Astrocyte (in vitro differentiated cells and primary cell): ENCODE data around the gene MYH16. TPM values are rescaled to one million over a fixed set of nuclear protein-coding genes. Genes with fewer than 3 reads are reported as not detected.
"Not testable (repeated sequence)": the region's sequence is repeated elsewhere in the genome, so short reads cannot be mapped to it uniquely, and the experiment has no call there.

Experiments
- DNase-seq: peaks from one replicate; pipeline ENCODE4 v3.0.0-alpha.2; 2010; ENCODE audit warnings: low read depth
- FAIRE-seq: peaks from 2 replicates; lab custom pipeline; 2011; peaks lifted over from hg19 to GRCh38; lab: Jason Lieb, UNC
- H2AFZ ChIP-seq: 2 replicates; pipeline ENCODE4 v1.6.0; 2012; ENCODE audit warnings: low read depth, low read length, inconsistent platforms
- H3K27ac ChIP-seq: 2 replicates; pipeline ENCODE4 v1.5.1; 2011; ENCODE audit warnings: low read depth, low read length, inconsistent platforms
- H3K27me3 ChIP-seq: 2 replicates; pipeline ENCODE4 v1.6.0; 2011; ENCODE audit warnings: low read length, inconsistent platforms; ENCODE audit not compliant: insufficient read depth
- H3K36me3 ChIP-seq: 2 replicates; pipeline ENCODE4 v1.5.1; 2011; ENCODE audit warnings: low read length, inconsistent platforms; ENCODE audit not compliant: insufficient read depth
- H3K4me1 ChIP-seq: 2 replicates; pipeline ENCODE4 v1.5.1; 2011; ENCODE audit warnings: low read length, inconsistent platforms; ENCODE audit not compliant: insufficient read depth
- H3K4me2 ChIP-seq: 2 replicates; pipeline ENCODE4 v1.6.0; 2012; ENCODE audit warnings: low read length, inconsistent platforms
- H3K4me3 ChIP-seq: 2 replicates; pipeline ENCODE4 v1.5.1; 2011; ENCODE audit warnings: low read depth, mild to moderate bottlenecking, low read length, inconsistent platforms; ENCODE audit not compliant: insufficient read depth
- H3K79me2 ChIP-seq: 2 replicates; pipeline ENCODE4 v1.6.0; 2012; ENCODE audit warnings: mild to moderate bottlenecking, low read length, inconsistent platforms; ENCODE audit not compliant: insufficient read depth
- H3K9ac ChIP-seq: 2 replicates; pipeline ENCODE4 v1.6.0; 2012; ENCODE audit warnings: mild to moderate bottlenecking, low read length, inconsistent platforms
- H3K9me3 ChIP-seq: 2 replicates; pipeline ENCODE4 v1.5.1; 2012; ENCODE audit warnings: low read depth, mild to moderate bottlenecking, low read length, inconsistent platforms; ENCODE audit not compliant: insufficient read depth
- H4K20me1 ChIP-seq: 2 replicates; pipeline ENCODE4 v1.6.0; 2012; ENCODE audit warnings: low read length, inconsistent platforms; ENCODE audit not compliant: insufficient read depth
- H3K27ac Mint-ChIP-seq: one replicate; pipeline ENCODE4 v1.8.0; 2021; ENCODE audit warnings: mild to moderate bottlenecking, mixed read lengths; ENCODE audit not compliant: unreplicated experiment
- H3K27me3 Mint-ChIP-seq: one replicate; pipeline ENCODE4 v1.8.0; 2021; ENCODE audit warnings: low read depth, mixed read lengths; ENCODE audit not compliant: unreplicated experiment
- H3K36me3 Mint-ChIP-seq: one replicate; pipeline ENCODE4 v1.8.0; 2021; ENCODE audit warnings: low read depth, mixed read lengths; ENCODE audit not compliant: unreplicated experiment
- H3K4me1 Mint-ChIP-seq: one replicate; pipeline ENCODE4 v1.8.0; 2021; ENCODE audit warnings: low read depth, mixed read lengths; ENCODE audit not compliant: unreplicated experiment
- H3K4me3 Mint-ChIP-seq: one replicate; pipeline ENCODE4 v1.8.0; 2021; ENCODE audit warnings: mild to moderate bottlenecking, moderate library complexity, mixed read lengths; ENCODE audit not compliant: unreplicated experiment
- H3K9me3 Mint-ChIP-seq: one replicate; pipeline ENCODE4 v1.8.0; 2021; ENCODE audit warnings: mild to moderate bottlenecking, mixed read lengths; ENCODE audit not compliant: unreplicated experiment
- EZH2 ChIP-seq: IDR thresholded peaks from 2 replicates; pipeline ENCODE4 v1.6.1; 2012; ENCODE audit warnings: mild to moderate bottlenecking, low read length, inconsistent platforms; ENCODE audit not compliant: insufficient read depth
- total RNA-seq: library from RNA; stranded (reverse); gene quantifications from 2 replicates; pipeline ENCODE4 v1.2.1, GENCODE V29; 2021
- TF ChIP-seq, protein P1 (sequence below): IDR thresholded peaks from 2 replicates; pipeline ENCODE4 v1.5.1; 2011; ENCODE audit warnings: low read depth, mild to moderate bottlenecking, inconsistent platforms, low read length, moderate library complexity; ENCODE audit not compliant: insufficient read depth

Gene MYH16
- total RNA-seq, 1 donor from 2014 or later: 0.11 TPM

DNA sequence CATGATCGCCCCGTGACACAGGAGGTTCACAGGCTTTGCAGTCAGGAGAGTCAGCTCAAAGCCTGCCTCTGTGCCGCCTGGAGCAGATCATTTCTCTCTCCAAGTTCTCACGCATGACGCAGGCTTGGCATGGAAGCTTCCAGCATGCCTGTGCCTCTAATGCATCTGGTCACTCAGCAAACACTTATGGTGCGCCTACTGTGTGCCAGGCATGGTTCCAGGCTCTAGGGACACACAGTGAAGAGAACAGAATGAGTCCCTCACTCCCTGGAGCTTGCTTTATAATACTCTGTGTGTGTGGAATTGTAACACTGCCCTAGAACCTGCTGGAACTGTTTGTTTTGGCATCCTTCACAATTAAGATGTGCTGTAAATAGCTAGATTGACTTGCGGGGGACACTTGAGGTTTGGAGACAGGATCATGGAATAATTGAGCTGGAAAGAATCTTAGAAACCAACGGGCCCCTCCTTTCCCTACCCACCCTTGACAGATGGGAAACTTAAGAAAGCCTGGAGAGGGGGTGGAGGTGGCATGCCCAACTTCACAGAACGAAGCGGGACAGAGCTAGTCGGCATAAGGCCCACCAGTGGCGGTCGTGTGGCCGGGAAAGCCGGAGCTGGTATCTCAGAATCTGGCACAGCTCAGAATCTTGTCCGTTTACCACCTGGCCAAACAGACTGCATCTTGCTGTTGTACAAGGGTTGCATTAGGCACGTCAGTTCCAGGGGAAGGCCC lies 4.6 kb upstream of the MYH16 start:
- Histone ChIP-seq H3K36me3 (no peaks in the 10 kb centered on the region), H2AFZ (peak overlapping the region; percentile 0), H3K9me3 (no peaks in the 10 kb centered on the region), H3K27ac (peak overlapping the region; percentile 78), H3K4me3 (no peak overlapping the region), H3K4me2 (peak overlapping the region; percentile 66), H4K20me1 (no peaks in the 10 kb centered on the region), H3K9ac (peak overlapping the region; percentile 51), H3K79me2 (no peaks in the 10 kb centered on the region), H3K4me1 (peaks cover 22% of the 10 kb centered on the region), H3K27me3 (no peaks in the 10 kb centered on the region)
- TF ChIP-seq, protein P1, sequence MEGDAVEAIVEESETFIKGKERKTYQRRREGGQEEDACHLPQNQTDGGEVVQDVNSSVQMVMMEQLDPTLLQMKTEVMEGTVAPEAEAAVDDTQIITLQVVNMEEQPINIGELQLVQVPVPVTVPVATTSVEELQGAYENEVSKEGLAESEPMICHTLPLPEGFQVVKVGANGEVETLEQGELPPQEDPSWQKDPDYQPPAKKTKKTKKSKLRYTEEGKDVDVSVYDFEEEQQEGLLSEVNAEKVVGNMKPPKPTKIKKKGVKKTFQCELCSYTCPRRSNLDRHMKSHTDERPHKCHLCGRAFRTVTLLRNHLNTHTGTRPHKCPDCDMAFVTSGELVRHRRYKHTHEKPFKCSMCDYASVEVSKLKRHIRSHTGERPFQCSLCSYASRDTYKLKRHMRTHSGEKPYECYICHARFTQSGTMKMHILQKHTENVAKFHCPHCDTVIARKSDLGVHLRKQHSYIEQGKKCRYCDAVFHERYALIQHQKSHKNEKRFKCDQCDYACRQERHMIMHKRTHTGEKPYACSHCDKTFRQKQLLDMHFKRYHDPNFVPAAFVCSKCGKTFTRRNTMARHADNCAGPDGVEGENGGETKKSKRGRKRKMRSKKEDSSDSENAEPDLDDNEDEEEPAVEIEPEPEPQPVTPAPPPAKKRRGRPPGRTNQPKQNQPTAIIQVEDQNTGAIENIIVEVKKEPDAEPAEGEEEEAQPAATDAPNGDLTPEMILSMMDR: no peak
- TF ChIP-seq EZH2: no peak
- H3K4me1 Mint-ChIP-seq: peaks cover 17% of the 10 kb centered on the region
- no peak overlapping the region for H3K4me3 Mint-ChIP-seq
- DNase-seq (peak; percentile 83), FAIRE-seq (no peak)
- peaks cover 9% of the 10 kb centered on the region for H3K9me3 Mint-ChIP-seq
- H3K27me3 Mint-ChIP-seq: peaks cover 16% of the 10 kb centered on the region
- peak overlapping the region; percentile 70 for H3K27ac Mint-ChIP-seq
- H3K36me3 Mint-ChIP-seq: peaks cover 3% of the 10 kb centered on the region

DNA sequence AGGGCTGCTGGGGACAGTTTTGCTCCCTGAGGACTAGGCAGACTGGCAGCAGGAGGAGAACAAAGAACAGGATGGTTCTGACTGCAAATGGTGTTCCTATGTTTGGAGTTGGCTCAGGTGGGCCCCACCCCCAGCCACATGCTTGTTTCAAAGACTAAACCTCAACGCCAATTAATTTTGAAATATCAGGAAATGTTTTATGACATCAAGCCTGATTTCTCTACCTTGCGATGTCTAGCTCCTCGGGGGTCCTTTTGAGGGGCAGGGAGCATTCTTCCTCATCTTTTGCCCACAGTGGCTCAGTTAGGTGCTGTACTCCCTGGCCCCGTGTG lies 4.1 kb upstream of the MYH16 start:
- peaks cover 11% of the 10 kb centered on the region for H3K27me3 Mint-ChIP-seq
- Histone ChIP-seq H3K4me2 (peak overlapping the region; percentile 66), H2AFZ (peak overlapping the region; percentile 0), H3K36me3 (no peaks in the 10 kb centered on the region), H3K27me3 (no peaks in the 10 kb centered on the region), H3K4me1 (peaks cover 27% of the 10 kb centered on the region), H4K20me1 (no peaks in the 10 kb centered on the region), H3K4me3 (no peak overlapping the region), H3K9me3 (no peaks in the 10 kb centered on the region), H3K27ac (peak overlapping the region; percentile 78), H3K9ac (peak overlapping the region; percentile 51), H3K79me2 (no peaks in the 10 kb centered on the region)
- TF ChIP-seq EZH2: no peak
- TF ChIP-seq, protein P1: no peak
- H3K36me3 Mint-ChIP-seq: peaks cover 3% of the 10 kb centered on the region
- H3K4me1 Mint-ChIP-seq: peaks cover 18% of the 10 kb centered on the region
- H3K27ac Mint-ChIP-seq: peak overlapping the region; percentile 70
- no peak overlapping the region for H3K4me3 Mint-ChIP-seq
- no peak for FAIRE-seq
- DNase-seq: no peak
- peaks cover 9% of the 10 kb centered on the region for H3K9me3 Mint-ChIP-seq

DNA sequence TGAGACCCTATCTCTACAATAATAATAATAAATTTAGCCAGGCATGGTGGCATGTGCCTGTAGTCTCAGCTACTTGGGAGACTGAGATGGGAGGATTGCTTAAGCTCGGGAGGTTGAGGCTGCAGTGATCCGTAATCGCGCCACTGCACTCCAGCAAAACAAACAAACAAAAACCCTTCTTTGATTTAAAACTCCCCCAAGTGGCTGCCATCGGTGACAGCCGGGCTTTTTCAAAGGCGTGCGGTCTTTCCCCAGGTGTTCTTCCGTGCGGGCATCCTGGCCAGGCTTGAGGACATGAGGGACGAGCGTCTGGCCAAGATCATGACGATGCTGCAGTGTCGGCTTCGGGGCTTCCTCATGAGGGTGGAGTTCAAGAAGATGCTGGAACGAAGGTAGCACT lies 1.9 kb upstream of the MYH16 start:
- Histone ChIP-seq H2AFZ (no peak overlapping the region), H4K20me1 (no peaks in the 10 kb centered on the region), H3K36me3 (no peaks in the 10 kb centered on the region), H3K4me1 (peaks cover 35% of the 10 kb centered on the region), H3K4me3 (no peak overlapping the region), H3K27ac (no peak overlapping the region), H3K79me2 (no peaks in the 10 kb centered on the region), H3K27me3 (no peaks in the 10 kb centered on the region), H3K4me2 (no peak overlapping the region), H3K9me3 (no peaks in the 10 kb centered on the region), H3K9ac (no peak overlapping the region)
- no peak overlapping the region for H3K27ac Mint-ChIP-seq
- H3K4me3 Mint-ChIP-seq: no peak overlapping the region
- FAIRE-seq (no peak), DNase-seq (no peak)
- H3K36me3 Mint-ChIP-seq: no peaks in the 10 kb centered on the region
- peaks cover 5% of the 10 kb centered on the region for H3K9me3 Mint-ChIP-seq
- no peak for TF ChIP-seq EZH2
- TF ChIP-seq, protein P1: no peak
- H3K4me1 Mint-ChIP-seq: peaks cover 27% of the 10 kb centered on the region
- no peaks in the 10 kb centered on the region for H3K27me3 Mint-ChIP-seq

DNA sequence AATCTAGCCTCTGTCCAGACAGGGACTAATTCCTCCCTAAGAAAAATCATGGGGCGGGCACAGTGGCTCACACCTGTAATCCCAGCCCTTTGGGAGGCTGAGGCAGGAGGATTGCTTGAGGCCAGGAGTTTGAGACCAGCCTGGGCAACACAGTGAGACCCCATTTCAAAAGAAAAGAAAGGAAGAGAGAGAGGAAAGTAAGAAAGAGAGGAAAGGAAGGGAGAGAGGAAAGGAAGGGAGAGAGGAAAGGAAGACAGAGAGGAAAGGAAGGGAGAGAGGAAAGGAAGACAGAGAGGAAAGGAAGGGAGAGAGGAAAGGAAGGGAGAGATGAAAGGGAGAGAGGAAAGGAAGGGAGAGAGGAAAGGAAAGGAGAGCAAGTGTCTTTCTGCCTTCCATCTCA lies 922 bp downstream of the MYH16 start:
- H3K36me3 Mint-ChIP-seq, H3K9ac ChIP-seq, H3K36me3 ChIP-seq, H3K4me3 ChIP-seq, H3K9me3 ChIP-seq, H2AFZ ChIP-seq, H3K9me3 Mint-ChIP-seq, H3K27me3 ChIP-seq, H4K20me1 ChIP-seq, H3K79me2 ChIP-seq, DNase-seq, FAIRE-seq: not testable (repeated sequence)
- Mint-ChIP-seq H3K4me1 (peaks cover 14% of the 10 kb centered on the region), H3K4me3 (peak overlapping the region; percentile 50), H3K27me3 (peaks cover 11% of the 10 kb centered on the region), H3K27ac (peak overlapping the region; percentile 72)
- peak overlapping the region; percentile 41 for H3K27ac ChIP-seq
- peak overlapping the region; percentile 55 for H3K4me2 ChIP-seq
- H3K4me1 ChIP-seq: peaks cover 18% of the 10 kb centered on the region
